Type B pancreatic cell (in vitro differentiated cells): ENCODE results near the gene OPN4. TPM values are rescaled to one million over a fixed set of nuclear protein-coding genes. Genes with fewer than 3 reads are reported as not detected.

Source experiments
- DNase-seq: peaks from one replicate; pipeline ENCODE4 v3.0.0; 2021; ENCODE audit warnings: mixed read lengths; ENCODE audit not compliant: unreplicated experiment; ENCODE audit errors: extremely low spot score
- H3K27ac Mint-ChIP-seq: 2 replicates; pipeline ENCODE4 v1.8.0; 2021; ENCODE audit warnings: mild to moderate bottlenecking, mixed read lengths
- H3K27me3 Mint-ChIP-seq: 2 replicates; pipeline ENCODE4 v1.8.0; 2021; ENCODE audit warnings: mixed read lengths
- H3K36me3 Mint-ChIP-seq: 2 replicates; pipeline ENCODE4 v1.8.0; 2021; ENCODE audit warnings: mixed read lengths
- H3K4me1 Mint-ChIP-seq: one replicate; pipeline ENCODE4 v1.8.0; 2021; ENCODE audit warnings: mixed read lengths; ENCODE audit not compliant: unreplicated experiment
- H3K4me3 Mint-ChIP-seq: 2 replicates; pipeline ENCODE4 v1.8.0; 2021; ENCODE audit warnings: mild to moderate bottlenecking, mixed read lengths
- H3K9me3 Mint-ChIP-seq: 2 replicates; pipeline ENCODE4 v1.8.0; 2021; ENCODE audit warnings: mixed read lengths
- total RNA-seq: library from RNA; stranded (reverse); gene quantifications from 2 replicates; pipeline ENCODE4 v1.2.1, GENCODE V29; 2021; ENCODE audit warnings: low replicate concordance
- TF ChIP-seq, protein P1 (sequence below): fragments of 200-600 bp; sonication (generic); conservative IDR thresholded peaks from 2 replicates; pipeline ENCODE4 v1.5.0; 2021; ENCODE audit warnings: antibody characterized with exemption, mild to moderate bottlenecking

OPN4 gene
- total RNA-seq, 1 donor from 2014 or later = not detected

DNA sequence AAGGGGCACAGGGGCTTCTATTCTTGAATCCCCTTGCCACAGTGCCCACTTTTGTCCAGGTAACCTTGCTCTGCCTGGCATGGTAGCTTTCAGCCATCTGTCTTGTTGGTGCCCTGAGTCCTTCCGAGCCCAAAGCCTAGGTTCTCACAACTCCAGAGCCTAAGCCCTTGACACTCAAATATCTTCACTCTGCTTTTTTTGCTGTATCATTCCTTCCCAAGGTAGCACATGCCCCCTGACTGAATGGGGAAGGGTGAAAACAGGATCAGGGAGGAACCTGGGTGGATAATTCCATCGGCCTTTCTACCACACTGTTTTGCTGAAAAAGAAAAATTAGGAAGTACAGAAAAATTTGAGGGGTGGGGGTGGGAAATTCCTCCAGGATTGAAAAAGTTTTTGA lies 51.6 kb downstream of the OPN4 start:
- peaks cover 5% of the 10 kb centered on the region for H3K4me1 Mint-ChIP-seq
- H3K9me3 Mint-ChIP-seq = no peaks in the 10 kb centered on the region
- no peak overlapping the region for H3K4me3 Mint-ChIP-seq
- DNase-seq = no peak
- no peaks in the 10 kb centered on the region for H3K27me3 Mint-ChIP-seq
- H3K36me3 Mint-ChIP-seq = no peaks in the 10 kb centered on the region
- TF ChIP-seq, protein P1, sequence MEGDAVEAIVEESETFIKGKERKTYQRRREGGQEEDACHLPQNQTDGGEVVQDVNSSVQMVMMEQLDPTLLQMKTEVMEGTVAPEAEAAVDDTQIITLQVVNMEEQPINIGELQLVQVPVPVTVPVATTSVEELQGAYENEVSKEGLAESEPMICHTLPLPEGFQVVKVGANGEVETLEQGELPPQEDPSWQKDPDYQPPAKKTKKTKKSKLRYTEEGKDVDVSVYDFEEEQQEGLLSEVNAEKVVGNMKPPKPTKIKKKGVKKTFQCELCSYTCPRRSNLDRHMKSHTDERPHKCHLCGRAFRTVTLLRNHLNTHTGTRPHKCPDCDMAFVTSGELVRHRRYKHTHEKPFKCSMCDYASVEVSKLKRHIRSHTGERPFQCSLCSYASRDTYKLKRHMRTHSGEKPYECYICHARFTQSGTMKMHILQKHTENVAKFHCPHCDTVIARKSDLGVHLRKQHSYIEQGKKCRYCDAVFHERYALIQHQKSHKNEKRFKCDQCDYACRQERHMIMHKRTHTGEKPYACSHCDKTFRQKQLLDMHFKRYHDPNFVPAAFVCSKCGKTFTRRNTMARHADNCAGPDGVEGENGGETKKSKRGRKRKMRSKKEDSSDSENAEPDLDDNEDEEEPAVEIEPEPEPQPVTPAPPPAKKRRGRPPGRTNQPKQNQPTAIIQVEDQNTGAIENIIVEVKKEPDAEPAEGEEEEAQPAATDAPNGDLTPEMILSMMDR = no peak
- H3K27ac Mint-ChIP-seq = no peak overlapping the region

DNA sequence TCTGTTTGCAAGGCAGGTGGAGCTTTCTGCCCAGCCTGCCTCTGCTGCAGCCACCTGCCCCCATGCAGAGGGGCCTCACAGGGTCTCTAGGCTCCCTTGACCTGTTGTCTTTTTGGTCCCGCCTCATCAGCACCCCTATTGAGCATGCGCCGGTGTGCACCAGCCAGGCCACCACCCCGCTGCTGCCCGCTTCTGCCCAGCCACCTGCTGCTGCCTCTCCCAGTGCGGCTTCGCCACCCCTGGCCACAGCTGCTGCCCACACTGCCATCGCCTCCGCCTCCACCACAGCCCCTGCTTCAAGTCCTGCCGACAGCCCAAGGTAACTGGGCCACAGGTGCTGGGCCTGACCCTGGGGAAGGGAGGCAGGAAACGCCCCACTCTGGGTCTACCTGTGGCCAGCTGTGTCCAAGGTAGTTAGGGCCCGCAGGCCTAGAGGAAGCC lies 52.1 kb downstream of the OPN4 start:
- Mint-ChIP-seq H3K27ac (no peak overlapping the region), H3K27me3 (no peaks in the 10 kb centered on the region), H3K36me3 (no peaks in the 10 kb centered on the region), H3K4me3 (no peak overlapping the region), H3K9me3 (no peaks in the 10 kb centered on the region), H3K4me1 (peaks cover 6% of the 10 kb centered on the region)
- TF ChIP-seq, protein P1 = no peak
- no peak for DNase-seq

DNA sequence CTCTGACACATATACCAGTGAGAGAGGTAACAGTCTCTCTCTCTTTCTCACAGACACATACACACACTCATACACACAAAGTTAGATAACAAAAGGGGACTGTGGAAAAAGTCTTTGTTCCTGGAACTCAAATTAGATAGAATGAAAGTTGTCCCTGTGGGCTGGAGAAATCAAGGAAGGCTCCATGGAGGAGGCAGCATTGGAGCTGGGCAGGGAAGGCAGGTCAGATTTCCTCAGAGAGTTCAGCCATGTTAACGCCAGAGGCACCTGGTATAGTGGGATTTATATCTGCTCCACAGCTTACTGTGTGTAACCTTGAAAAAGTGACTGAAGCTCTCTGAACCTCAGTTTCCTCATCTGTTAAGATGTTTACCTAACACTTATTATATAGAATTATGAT lies 52.6 kb downstream of the OPN4 start:
- TF ChIP-seq, protein P1 = no peak
- H3K9me3 Mint-ChIP-seq = no peaks in the 10 kb centered on the region

DNA sequence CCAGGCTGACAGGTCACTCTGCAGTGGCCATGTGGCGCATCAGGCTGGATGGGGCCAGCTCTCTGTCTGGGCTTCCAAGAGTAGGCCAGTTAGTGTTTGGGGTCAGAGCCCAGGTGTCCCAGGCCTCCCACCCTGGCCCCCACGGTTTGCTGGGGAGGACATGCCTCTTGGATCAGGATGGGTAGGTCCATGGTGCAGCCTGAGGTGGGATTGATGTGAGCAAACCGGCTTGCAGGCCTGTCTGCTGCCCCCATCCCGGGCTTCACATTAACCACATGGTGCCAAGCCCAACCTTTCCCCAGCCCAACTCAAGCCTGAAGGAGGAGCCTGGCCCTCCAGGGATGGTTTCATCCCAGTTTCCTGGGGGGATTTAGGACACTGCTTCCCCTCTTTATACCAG lies 53.2 kb downstream of the OPN4 start:
- no peak overlapping the region for H3K27ac Mint-ChIP-seq
- TF ChIP-seq, protein P1 = no peak
- H3K9me3 Mint-ChIP-seq = no peaks in the 10 kb centered on the region
- H3K27me3 Mint-ChIP-seq = no peaks in the 10 kb centered on the region
- no peak for DNase-seq
- H3K4me3 Mint-ChIP-seq = no peak overlapping the region
- H3K36me3 Mint-ChIP-seq = no peaks in the 10 kb centered on the region
- H3K4me1 Mint-ChIP-seq = peaks cover 11% of the 10 kb centered on the region

More for the DNA sequence above, 52.6 kb downstream of the OPN4 start:
- Mint-ChIP-seq H3K4me1 (peaks cover 7% of the 10 kb centered on the region), H3K36me3 (no peaks in the 10 kb centered on the region), H3K27me3 (no peaks in the 10 kb centered on the region), H3K27ac (no peak overlapping the region), H3K4me3 (no peak overlapping the region)
- no peak for DNase-seq

DNA sequence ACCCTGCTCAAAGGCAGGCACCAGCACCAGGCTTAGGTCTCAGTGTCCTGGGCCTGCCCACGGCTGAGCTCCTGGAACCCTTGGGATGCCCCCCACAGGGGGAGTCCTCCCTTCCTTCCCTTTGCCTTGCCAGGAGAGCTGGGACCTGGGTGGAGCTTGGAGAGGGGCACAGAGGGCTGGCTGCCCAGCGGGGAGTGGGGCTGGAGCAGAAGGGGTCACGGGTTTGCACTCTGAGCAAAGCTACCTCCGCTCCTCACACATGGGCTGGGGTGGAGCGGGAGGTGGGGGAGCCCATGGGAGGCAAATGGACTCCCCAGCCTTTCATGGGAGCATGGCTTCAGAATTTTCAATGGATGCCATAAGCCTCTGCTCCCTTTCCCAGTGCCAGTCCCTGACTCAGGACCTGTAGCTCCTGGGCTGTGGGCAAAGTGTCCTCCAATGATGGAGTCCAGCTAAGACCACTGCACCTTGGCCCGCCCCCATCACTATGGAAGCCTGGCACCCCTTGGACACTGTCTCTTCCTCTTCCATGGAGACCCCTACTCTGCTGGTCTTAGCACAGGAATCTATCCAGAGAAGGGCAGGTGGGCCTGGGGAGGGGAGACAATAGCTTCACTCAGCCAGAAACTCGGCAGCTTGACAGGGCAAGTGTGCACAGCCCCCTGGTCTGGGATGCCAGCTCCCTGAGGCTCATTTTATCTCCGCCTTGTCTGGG lies 53.9 kb downstream of the OPN4 start:
- H3K36me3 Mint-ChIP-seq = no peaks in the 10 kb centered on the region
- TF ChIP-seq, protein P1 = no peak
- peaks cover 11% of the 10 kb centered on the region for H3K4me1 Mint-ChIP-seq
- H3K4me3 Mint-ChIP-seq = no peak overlapping the region
- H3K27ac Mint-ChIP-seq = no peak overlapping the region
- DNase-seq = no peak
- H3K9me3 Mint-ChIP-seq = no peaks in the 10 kb centered on the region
- no peaks in the 10 kb centered on the region for H3K27me3 Mint-ChIP-seq
